Measurements from ENCODE around the gene PSMD11.

DNA sequence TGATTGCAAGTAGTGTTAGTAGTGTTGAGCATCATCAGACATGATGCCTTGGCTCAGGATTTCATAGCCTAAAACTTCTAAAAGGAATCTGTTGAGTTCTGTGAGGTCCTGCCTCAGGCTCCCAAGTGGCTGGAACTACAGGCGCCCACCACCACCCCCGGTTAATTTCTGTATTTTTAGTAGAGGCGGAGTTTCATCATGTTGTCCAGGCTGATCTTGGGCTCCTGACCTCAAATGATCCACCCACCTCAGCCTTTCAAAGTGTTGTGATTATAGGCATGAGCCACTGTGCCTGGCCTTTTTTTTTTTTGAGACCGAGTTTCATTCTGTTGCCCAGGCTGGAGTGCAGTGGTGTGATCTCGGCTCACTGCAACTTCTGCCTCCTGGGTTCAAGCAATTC, 5.7 kb downstream of the PSMD11 start:
- TF ChIP-seq, protein P1, sequence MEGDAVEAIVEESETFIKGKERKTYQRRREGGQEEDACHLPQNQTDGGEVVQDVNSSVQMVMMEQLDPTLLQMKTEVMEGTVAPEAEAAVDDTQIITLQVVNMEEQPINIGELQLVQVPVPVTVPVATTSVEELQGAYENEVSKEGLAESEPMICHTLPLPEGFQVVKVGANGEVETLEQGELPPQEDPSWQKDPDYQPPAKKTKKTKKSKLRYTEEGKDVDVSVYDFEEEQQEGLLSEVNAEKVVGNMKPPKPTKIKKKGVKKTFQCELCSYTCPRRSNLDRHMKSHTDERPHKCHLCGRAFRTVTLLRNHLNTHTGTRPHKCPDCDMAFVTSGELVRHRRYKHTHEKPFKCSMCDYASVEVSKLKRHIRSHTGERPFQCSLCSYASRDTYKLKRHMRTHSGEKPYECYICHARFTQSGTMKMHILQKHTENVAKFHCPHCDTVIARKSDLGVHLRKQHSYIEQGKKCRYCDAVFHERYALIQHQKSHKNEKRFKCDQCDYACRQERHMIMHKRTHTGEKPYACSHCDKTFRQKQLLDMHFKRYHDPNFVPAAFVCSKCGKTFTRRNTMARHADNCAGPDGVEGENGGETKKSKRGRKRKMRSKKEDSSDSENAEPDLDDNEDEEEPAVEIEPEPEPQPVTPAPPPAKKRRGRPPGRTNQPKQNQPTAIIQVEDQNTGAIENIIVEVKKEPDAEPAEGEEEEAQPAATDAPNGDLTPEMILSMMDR (IDR thresholded peaks at IDR 0.05): no peak
- TF ChIP-seq POLR2A (IDR thresholded peaks at IDR 0.05) (no peak), POLR2AphosphoS5 (IDR thresholded peaks at IDR 0.05) (no peak)
